ENCODE data around the gene ZXDC. TPM values are rescaled to one million over a fixed set of nuclear protein-coding genes. Genes with fewer than 3 reads are reported as not detected.
A peak's percentile ranks its signal among the peaks of the same experiment; 100 is the strongest.

The ZXDC gene
- total RNA-seq, 2 donors from 2014 or later = 30.5 to 31.6 TPM

DNA sequence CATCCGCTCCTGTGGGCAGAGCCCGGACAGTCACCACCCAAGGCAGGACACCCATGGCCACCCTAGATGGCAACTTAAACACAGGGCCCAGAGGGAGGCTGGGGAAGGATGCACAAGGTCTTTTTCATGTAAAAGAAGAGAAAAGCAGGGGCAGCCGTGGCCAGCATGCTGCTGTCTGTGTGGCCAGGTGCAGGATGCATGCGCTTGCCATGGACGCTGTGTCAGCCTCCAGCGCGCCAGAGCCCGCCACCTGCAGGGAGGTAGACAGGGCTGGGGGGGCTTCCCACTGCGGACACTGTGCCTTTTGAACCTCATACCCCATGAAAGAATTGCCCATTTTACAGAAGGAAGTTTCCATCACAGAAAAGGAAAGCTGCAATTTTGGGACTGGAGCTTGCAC lies 23.7 kb upstream of the ZXDC start:
- Histone ChIP-seq H3K36me3 (ENCODE audit: control insufficient read depth, insufficient read depth, low read length) (no peaks in the 10 kb centered on the region), H3K9me3 (ENCODE audit: control insufficient read depth, low read length) (no peaks in the 10 kb centered on the region), H3K4me1 (ENCODE audit: control insufficient read depth, insufficient read depth, low read length) (peaks cover 6% of the 10 kb centered on the region), H3K4me3 (ENCODE audit: low read length) (no peak overlapping the region), H3K9ac (ENCODE audit: extremely low read depth, low read length, poor library complexity, severe bottlenecking) (no peak overlapping the region), H3K27ac (ENCODE audit: low read depth, low read length) (no peak overlapping the region), H3K27me3 (ENCODE audit: control insufficient read depth, insufficient read depth, low read length, poor library complexity, severe bottlenecking) (no peaks in the 10 kb centered on the region)
- Mint-ChIP-seq H3K4me1 (peaks cover 8% of the 10 kb centered on the region), H3K27ac (no peak overlapping the region), H3K4me3 (no peak overlapping the region), H3K36me3 (ENCODE audit: low read depth) (no peaks in the 10 kb centered on the region), H3K9me3 (no peaks in the 10 kb centered on the region), H3K27me3 (ENCODE audit: insufficient read depth) (no peaks in the 10 kb centered on the region)
- DNase-seq = no peak
- 92 to 94% methylated on average over 6 to 9 of the region's 9 CpGs for WGBS, 2 experiments (ENCODE audit: insufficient coverage in 1 of 2, insufficient read length in 1 of 2)
- TF ChIP-seq CTCF (conservative IDR thresholded peaks at IDR 0.05) = no peak

DNA sequence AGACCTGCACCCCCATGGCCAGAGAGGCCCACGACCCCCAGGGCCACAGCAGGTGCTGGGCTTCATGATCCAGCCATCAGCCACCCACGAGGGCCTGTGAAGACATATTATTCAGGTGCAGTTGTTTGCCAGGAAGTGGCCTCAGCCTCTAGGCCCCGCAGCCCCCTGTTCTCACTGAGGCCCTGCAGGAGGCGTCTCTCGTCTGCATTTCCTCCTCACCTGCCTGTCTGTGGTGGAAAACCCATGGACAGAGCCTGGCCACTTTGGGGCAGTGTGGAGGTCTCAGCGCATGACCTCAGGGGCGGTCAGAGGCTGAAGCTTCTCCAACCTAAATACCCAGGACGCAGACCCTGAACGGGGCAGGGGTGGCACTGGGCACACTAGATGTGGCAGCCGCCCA lies 23.2 kb upstream of the ZXDC start:
- Histone ChIP-seq H3K27ac (ENCODE audit: low read depth, low read length) (no peak overlapping the region), H3K27me3 (ENCODE audit: control insufficient read depth, insufficient read depth, low read length, poor library complexity, severe bottlenecking) (no peaks in the 10 kb centered on the region), H3K36me3 (ENCODE audit: control insufficient read depth, insufficient read depth, low read length) (no peaks in the 10 kb centered on the region), H3K9me3 (ENCODE audit: control insufficient read depth, low read length) (no peaks in the 10 kb centered on the region), H3K4me3 (ENCODE audit: low read length) (no peak overlapping the region), H3K9ac (ENCODE audit: extremely low read depth, low read length, poor library complexity, severe bottlenecking) (no peak overlapping the region), H3K4me1 (ENCODE audit: control insufficient read depth, insufficient read depth, low read length) (peaks cover 6% of the 10 kb centered on the region)
- Mint-ChIP-seq H3K9me3 (no peaks in the 10 kb centered on the region), H3K4me3 (no peak overlapping the region), H3K4me1 (peaks cover 8% of the 10 kb centered on the region), H3K36me3 (ENCODE audit: low read depth) (no peaks in the 10 kb centered on the region), H3K27me3 (ENCODE audit: insufficient read depth) (no peaks in the 10 kb centered on the region), H3K27ac (peak overlapping the region; percentile 66)
- peak; percentile 83 for DNase-seq
- TF ChIP-seq CTCF (conservative IDR thresholded peaks at IDR 0.05) = peak; percentile 65
- 51 to 67% methylated on average over 4 to 10 of the region's 10 CpGs for WGBS, 2 experiments (ENCODE audit: insufficient coverage in 1 of 2, insufficient read length in 1 of 2)

DNA sequence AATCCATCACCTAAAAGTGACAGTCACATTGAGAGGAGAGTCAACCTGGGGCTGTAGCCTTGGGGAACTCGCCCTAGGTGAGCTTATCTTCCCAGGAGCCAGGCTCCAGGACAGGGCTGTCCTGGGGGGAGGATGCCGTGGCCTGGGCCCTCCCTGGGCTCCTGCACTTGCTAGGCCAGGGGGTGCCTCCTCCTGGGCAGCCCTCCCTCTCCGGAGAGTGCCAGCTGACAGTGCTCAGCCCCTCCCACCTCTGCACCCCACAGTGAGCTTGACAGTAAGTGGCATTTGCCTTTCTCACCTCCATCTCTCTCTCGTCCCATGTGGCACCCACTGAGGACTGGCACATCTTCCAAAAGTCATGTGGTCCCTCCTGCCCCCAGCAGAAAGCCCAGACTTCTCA lies 22.8 kb upstream of the ZXDC start:
- no peaks in the 10 kb centered on the region for H3K9me3 Mint-ChIP-seq

More for the DNA sequence above, 22.8 kb upstream of the ZXDC start:
- Histone ChIP-seq H3K36me3 (ENCODE audit: control insufficient read depth, insufficient read depth, low read length) (no peaks in the 10 kb centered on the region), H3K9ac (ENCODE audit: extremely low read depth, low read length, poor library complexity, severe bottlenecking) (no peak overlapping the region), H3K27me3 (ENCODE audit: control insufficient read depth, insufficient read depth, low read length, poor library complexity, severe bottlenecking) (no peaks in the 10 kb centered on the region), H3K9me3 (ENCODE audit: control insufficient read depth, low read length) (no peaks in the 10 kb centered on the region), H3K4me3 (ENCODE audit: low read length) (no peak overlapping the region), H3K4me1 (ENCODE audit: control insufficient read depth, insufficient read depth, low read length) (peaks cover 6% of the 10 kb centered on the region), H3K27ac (ENCODE audit: low read depth, low read length) (no peak overlapping the region)
- Mint-ChIP-seq H3K27ac (peak overlapping the region; percentile 66), H3K27me3 (ENCODE audit: insufficient read depth) (no peaks in the 10 kb centered on the region), H3K36me3 (ENCODE audit: low read depth) (no peaks in the 10 kb centered on the region), H3K4me1 (peaks cover 8% of the 10 kb centered on the region), H3K4me3 (no peak overlapping the region)
- WGBS, 2 experiments (ENCODE audit: insufficient coverage in 1 of 2, insufficient read length in 1 of 2) = 67% methylated on average over 4 of the region's 4 CpGs; no CpG with 5 or more reads in 1 of the 2 experiments
- no peak for TF ChIP-seq CTCF (conservative IDR thresholded peaks at IDR 0.05)
- no peak for DNase-seq
